ENCODE measurements around the gene GGCX. TPM values are rescaled to one million over a fixed set of nuclear protein-coding genes. Genes with fewer than 3 reads are reported as not detected.

GGCX gene
- total and polyA plus RNA-seq, 9 of the 15 experiments (the other 6 are each of a cell fraction or from before 2014, with no cell fraction given) = 14.4 to 47.1 (median 28.1) TPM

DNA sequence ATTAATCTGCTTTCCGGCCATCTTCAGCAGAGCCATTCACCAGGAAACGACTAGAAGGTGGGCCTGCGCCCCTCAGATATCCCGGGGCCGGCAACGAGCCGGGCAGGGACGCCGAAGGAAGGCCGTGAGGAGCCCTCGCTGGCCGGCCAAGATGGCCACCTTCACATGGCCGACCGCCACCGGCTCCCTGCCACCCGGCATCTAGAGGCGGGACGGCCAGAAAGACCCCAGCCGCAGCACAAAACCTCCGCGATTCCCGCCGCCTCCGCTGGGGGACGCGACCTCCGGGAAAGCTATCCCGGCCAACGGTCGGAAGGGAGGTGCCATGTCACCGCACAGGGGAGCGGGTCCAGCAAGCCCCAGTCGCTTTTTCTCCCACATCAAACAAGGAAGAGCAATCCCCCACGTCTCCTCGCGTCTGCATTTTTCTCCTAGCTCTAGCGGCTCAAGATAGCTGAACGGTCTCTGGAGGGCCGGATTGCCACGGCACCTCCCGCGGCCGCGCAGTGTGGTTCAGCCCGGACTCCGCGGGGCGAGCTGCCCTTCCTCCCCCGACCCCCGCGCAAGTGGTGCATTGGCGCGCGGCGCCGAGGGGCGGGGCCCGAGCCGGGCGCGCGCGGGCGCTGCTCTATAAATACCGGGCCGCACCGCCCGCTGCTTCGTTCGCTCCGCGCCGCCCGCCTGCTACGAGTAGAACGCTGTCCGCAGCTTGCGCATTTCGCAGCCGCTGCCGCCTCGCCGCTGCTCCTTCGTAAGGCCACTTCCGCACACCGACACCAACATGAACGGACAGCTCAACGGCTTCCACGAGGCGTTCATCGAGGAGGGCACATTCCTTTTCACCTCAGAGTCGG lies 22.6 kb downstream of the GGCX start, which contains the start of gene MAT2A (continued):
- TF ChIP-seq BRF1 (IDR thresholded peaks at IDR 0.05; ENCODE audit: borderline replicate concordance, extremely low read depth, insufficient read length) (no peak), ZNF444 (CRISPR knock-in tag; IDR thresholded peaks at IDR 0.05) (no peak), ZNF77 (CRISPR knock-in tag; IDR thresholded peaks at IDR 0.05) (no peak), MYC (IDR thresholded peaks at IDR 0.05; ENCODE audit: low read depth, low read length) (peak; percentile 91), MYC (CRISPR knock-in tag; IDR thresholded peaks at IDR 0.05; ENCODE audit: borderline replicate concordance, low read depth) (peak; percentile 95; the same call in 1 of the 2 replicates), ZNF324 (CRISPR knock-in tag; IDR thresholded peaks at IDR 0.05) (no peak; the same call in 1 of the 2 replicates), EZH2 (IDR thresholded peaks at IDR 0.05; ENCODE audit: borderline replicate concordance, low read depth, low read length) (no peak), NCOA4 (IDR thresholded peaks at IDR 0.05; ENCODE audit: partially characterized antibody) (no peak), ZNF140 (CRISPR knock-in tag; IDR thresholded peaks at IDR 0.05) (no peak), HNRNPUL1 (IDR thresholded peaks at IDR 0.05; ENCODE audit: low read length) (no peak), ELF4 (CRISPR knock-in tag; IDR thresholded peaks at IDR 0.05) (no peak), FOXK2 (conservative IDR thresholded peaks at IDR 0.05 in 1 of 2, IDR thresholded peaks at IDR 0.05 in 1 of 2; ENCODE audit: low read depth in 2 of 2) (peak; percentile 14 to 100; a peak in 2 of 4 replicates), NFXL1 (CRISPR knock-in tag; IDR thresholded peaks at IDR 0.05) (no peak), ZNF778 (CRISPR knock-in tag; IDR thresholded peaks at IDR 0.05) (no peak)
- TF ChIP-seq, protein P1, sequence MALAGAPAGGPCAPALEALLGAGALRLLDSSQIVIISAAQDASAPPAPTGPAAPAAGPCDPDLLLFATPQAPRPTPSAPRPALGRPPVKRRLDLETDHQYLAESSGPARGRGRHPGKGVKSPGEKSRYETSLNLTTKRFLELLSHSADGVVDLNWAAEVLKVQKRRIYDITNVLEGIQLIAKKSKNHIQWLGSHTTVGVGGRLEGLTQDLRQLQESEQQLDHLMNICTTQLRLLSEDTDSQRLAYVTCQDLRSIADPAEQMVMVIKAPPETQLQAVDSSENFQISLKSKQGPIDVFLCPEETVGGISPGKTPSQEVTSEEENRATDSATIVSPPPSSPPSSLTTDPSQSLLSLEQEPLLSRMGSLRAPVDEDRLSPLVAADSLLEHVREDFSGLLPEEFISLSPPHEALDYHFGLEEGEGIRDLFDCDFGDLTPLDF (CRISPR knock-in tag; IDR thresholded peaks at IDR 0.05) = peak; percentile 96
- TF ChIP-seq, protein P2, sequence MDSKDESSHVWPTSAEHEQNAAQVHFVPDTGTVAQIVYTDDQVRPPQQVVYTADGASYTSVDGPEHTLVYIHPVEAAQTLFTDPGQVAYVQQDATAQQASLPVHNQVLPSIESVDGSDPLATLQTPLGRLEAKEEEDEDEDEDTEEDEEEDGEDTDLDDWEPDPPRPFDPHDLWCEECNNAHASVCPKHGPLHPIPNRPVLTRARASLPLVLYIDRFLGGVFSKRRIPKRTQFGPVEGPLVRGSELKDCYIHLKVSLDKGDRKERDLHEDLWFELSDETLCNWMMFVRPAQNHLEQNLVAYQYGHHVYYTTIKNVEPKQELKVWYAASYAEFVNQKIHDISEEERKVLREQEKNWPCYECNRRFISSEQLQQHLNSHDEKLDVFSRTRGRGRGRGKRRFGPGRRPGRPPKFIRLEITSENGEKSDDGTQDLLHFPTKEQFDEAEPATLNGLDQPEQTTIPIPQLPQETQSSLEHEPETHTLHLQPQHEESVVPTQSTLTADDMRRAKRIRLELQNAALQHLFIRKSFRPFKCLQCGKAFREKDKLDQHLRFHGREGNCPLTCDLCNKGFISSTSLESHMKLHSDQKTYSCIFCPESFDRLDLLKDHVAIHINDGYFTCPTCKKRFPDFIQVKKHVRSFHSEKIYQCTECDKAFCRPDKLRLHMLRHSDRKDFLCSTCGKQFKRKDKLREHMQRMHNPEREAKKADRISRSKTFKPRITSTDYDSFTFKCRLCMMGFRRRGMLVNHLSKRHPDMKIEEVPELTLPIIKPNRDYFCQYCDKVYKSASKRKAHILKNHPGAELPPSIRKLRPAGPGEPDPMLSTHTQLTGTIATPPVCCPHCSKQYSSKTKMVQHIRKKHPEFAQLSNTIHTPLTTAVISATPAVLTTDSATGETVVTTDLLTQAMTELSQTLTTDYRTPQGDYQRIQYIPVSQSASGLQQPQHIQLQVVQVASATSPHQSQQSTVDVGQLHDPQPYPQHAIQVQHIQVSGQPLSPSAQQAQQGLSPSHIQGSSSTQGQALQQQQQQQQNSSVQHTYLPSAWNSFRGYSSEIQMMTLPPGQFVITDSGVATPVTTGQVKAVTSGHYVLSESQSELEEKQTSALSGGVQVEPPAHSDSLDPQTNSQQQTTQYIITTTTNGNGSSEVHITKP (IDR thresholded peaks at IDR 0.05; ENCODE audit: partially characterized antibody) = peak; percentile 100
- TF ChIP-seq, protein P3, sequence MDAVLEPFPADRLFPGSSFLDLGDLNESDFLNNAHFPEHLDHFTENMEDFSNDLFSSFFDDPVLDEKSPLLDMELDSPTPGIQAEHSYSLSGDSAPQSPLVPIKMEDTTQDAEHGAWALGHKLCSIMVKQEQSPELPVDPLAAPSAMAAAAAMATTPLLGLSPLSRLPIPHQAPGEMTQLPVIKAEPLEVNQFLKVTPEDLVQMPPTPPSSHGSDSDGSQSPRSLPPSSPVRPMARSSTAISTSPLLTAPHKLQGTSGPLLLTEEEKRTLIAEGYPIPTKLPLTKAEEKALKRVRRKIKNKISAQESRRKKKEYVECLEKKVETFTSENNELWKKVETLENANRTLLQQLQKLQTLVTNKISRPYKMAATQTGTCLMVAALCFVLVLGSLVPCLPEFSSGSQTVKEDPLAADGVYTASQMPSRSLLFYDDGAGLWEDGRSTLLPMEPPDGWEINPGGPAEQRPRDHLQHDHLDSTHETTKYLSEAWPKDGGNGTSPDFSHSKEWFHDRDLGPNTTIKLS (IDR thresholded peaks at IDR 0.05; ENCODE audit: borderline replicate concordance, low read depth) = peak; percentile 75; the same call in 1 of the 2 replicates
- TF ChIP-seq, protein P4, sequence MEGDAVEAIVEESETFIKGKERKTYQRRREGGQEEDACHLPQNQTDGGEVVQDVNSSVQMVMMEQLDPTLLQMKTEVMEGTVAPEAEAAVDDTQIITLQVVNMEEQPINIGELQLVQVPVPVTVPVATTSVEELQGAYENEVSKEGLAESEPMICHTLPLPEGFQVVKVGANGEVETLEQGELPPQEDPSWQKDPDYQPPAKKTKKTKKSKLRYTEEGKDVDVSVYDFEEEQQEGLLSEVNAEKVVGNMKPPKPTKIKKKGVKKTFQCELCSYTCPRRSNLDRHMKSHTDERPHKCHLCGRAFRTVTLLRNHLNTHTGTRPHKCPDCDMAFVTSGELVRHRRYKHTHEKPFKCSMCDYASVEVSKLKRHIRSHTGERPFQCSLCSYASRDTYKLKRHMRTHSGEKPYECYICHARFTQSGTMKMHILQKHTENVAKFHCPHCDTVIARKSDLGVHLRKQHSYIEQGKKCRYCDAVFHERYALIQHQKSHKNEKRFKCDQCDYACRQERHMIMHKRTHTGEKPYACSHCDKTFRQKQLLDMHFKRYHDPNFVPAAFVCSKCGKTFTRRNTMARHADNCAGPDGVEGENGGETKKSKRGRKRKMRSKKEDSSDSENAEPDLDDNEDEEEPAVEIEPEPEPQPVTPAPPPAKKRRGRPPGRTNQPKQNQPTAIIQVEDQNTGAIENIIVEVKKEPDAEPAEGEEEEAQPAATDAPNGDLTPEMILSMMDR (IDR thresholded peaks at IDR 0.05 in 2 of 3, conservative IDR thresholded peaks at IDR 0.05 in 1 of 3; ENCODE audit: insufficient read depth in 2 of 3, low read depth in 1 of 3, low read length in 3 of 3) = peak; percentile 78 to 86 (median 82)

All from K562 (cell line).